Prostate gland (tissue), 2 donors: ENCODE results near the gene KCTD20.

ENCODE experiments used
- CTCF ChIP-seq, 4 experiments: fragments of 200-600 bp in 2 of 4; fragments of 450-650 bp in 2 of 4; sonication (generic) in 2 of 4; IDR thresholded peaks; 1 replicate in 3 of 4; 2 replicates in 1 of 4; pipeline ENCODE4 v1.5.1; 2016 to 2019; ENCODE audit warnings: antibody characterized with exemption in 4 of 4, mild to moderate bottlenecking in 2 of 4, moderate library complexity in 2 of 4
- POLR2A ChIP-seq: fragments of 450-650 bp; IDR thresholded peaks from one replicate; pipeline ENCODE4 v1.6.1; 2016; ENCODE audit warnings: antibody characterized with exemption, mild to moderate bottlenecking

- no peak for TF ChIP-seq CTCF (IDR thresholded peaks at IDR 0.05)
- TF ChIP-seq POLR2A: no peak
Measured at GRCh38 chr6:36404164-36404563, 38.6 kb upstream of the KCTD20 start.
